Fibroblast of skin of left biceps (primary cell): ENCODE measurements around the gene ADAMTSL2.

Experiments used
- DNase-seq, 2 experiments: peaks; one replicate each; pipeline ENCODE4 v3.0.0-alpha.2; 2013; ENCODE audit warnings: low read depth in 2 of 2

Gene ADAMTSL2

GRCh38 chr9:133518200-133518599, 16.3 kb upstream of the ADAMTSL2 start:
- DNase-seq = no peak

GRCh38 chr9:133518706-133519449, 15.6 kb upstream of the ADAMTSL2 start:
- DNase-seq = no peak

- no peak for DNase-seq
Observed at GRCh38 chr9:133519693-133520092, 14.8 kb upstream of the ADAMTSL2 start.

- no peak for DNase-seq
Observed at GRCh38 chr9:133520121-133520835, 14.2 kb upstream of the ADAMTSL2 start.

GRCh38 chr9:133521122-133522072, 13.1 kb upstream of the ADAMTSL2 start:
- DNase-seq = no peak

- no peak for DNase-seq
Observed at GRCh38 chr9:133522073-133522910, 12.2 kb upstream of the ADAMTSL2 start.

GRCh38 chr9:133523106-133523505, 11.4 kb upstream of the ADAMTSL2 start:
- DNase-seq = no peak

GRCh38 chr9:133524146-133524545, 10.4 kb upstream of the ADAMTSL2 start:
- no peak for DNase-seq

GRCh38 chr9:133524679-133525228, 9.8 kb upstream of the ADAMTSL2 start, which contains the start of gene MYMK:
Gene MYMK, minus strand, starts transcription at chr9:133524959. Its CDS starts 115 bp downstream, at chr9:133524844.
- no peak for DNase-seq

- no peak for DNase-seq
Observed at GRCh38 chr9:133525677-133526076, 8.8 kb upstream of the ADAMTSL2 start.

- DNase-seq = no peak
Observed at GRCh38 chr9:133526721-133527321, 7.7 kb upstream of the ADAMTSL2 start.

GRCh38 chr9:133527444-133527920, 7.0 kb upstream of the ADAMTSL2 start:
- no peak for DNase-seq

- no peak for DNase-seq
Observed at GRCh38 chr9:133528001-133528875, 6.3 kb upstream of the ADAMTSL2 start.

- no peak for DNase-seq
Observed at GRCh38 chr9:133528876-133529241, 5.6 kb upstream of the ADAMTSL2 start.

GRCh38 chr9:133529457-133529856, 5.0 kb upstream of the ADAMTSL2 start:
- DNase-seq = no peak

- no peak for DNase-seq
Observed at GRCh38 chr9:133529874-133530273, 4.6 kb upstream of the ADAMTSL2 start.

GRCh38 chr9:133531293-133531692, 3.2 kb upstream of the ADAMTSL2 start:
- DNase-seq = no peak

GRCh38 chr9:133532937-133533668, 1.4 kb upstream of the ADAMTSL2 start:
- DNase-seq = no peak

- no peak for DNase-seq
Observed at GRCh38 chr9:133533857-133534256, 647 bp upstream of the ADAMTSL2 start.
